Endothelial cell (in vitro differentiated cells): ENCODE results near the gene FN1. TPM values are rescaled to one million over a fixed set of nuclear protein-coding genes. Genes with fewer than 3 reads are reported as not detected.

Source experiments
- DNase-seq: peaks from one replicate; pipeline ENCODE4 v3.0.0; 2021; ENCODE audit warnings: low spot score
- H3K27ac Mint-ChIP-seq: one replicate; pipeline ENCODE4 v1.8.0; 2021; ENCODE audit warnings: mixed read lengths, inconsistent platforms; ENCODE audit not compliant: unreplicated experiment
- H3K27me3 Mint-ChIP-seq: one replicate; pipeline ENCODE4 v1.8.0; 2021; ENCODE audit warnings: mild to moderate bottlenecking, moderate library complexity, mixed read lengths, inconsistent platforms; ENCODE audit not compliant: unreplicated experiment
- H3K36me3 Mint-ChIP-seq: one replicate; pipeline ENCODE4 v1.8.0; 2021; ENCODE audit warnings: mild to moderate bottlenecking, low read depth, mixed read lengths, inconsistent platforms; ENCODE audit not compliant: unreplicated experiment
- H3K4me1 Mint-ChIP-seq: one replicate; pipeline ENCODE4 v1.8.0; 2021; ENCODE audit warnings: mild to moderate bottlenecking, mixed read lengths, inconsistent platforms; ENCODE audit not compliant: unreplicated experiment
- H3K4me3 Mint-ChIP-seq: one replicate; pipeline ENCODE4 v1.8.0; 2021; ENCODE audit warnings: mild to moderate bottlenecking, mixed read lengths, inconsistent platforms; ENCODE audit not compliant: unreplicated experiment
- H3K9me3 Mint-ChIP-seq: one replicate; pipeline ENCODE4 v1.8.0; 2021; ENCODE audit warnings: mixed read lengths, inconsistent platforms; ENCODE audit not compliant: unreplicated experiment
- total RNA-seq: library from RNA; stranded (reverse); fragmentation: NEBNext Ultra II Directional; extraction: Animal tissue kit (Norgen Biotek cat#: 25700); gene quantifications from one replicate; pipeline ENCODE4 v1.2.1, GENCODE V29; 2021; ENCODE audit not compliant: unreplicated experiment
- TF ChIP-seq, protein P1 (sequence below): fragments of 200-600 bp; sonication (generic); IDR thresholded peaks from one replicate; pipeline ENCODE4 v1.5.0; 2021; ENCODE audit warnings: antibody characterized with exemption; ENCODE audit not compliant: unreplicated experiment

Gene FN1
- total RNA-seq, 1 donor from 2014 or later: 1,159 TPM

- no peaks in the 10 kb centered on the region for H3K4me1 Mint-ChIP-seq
- TF ChIP-seq, protein P1, sequence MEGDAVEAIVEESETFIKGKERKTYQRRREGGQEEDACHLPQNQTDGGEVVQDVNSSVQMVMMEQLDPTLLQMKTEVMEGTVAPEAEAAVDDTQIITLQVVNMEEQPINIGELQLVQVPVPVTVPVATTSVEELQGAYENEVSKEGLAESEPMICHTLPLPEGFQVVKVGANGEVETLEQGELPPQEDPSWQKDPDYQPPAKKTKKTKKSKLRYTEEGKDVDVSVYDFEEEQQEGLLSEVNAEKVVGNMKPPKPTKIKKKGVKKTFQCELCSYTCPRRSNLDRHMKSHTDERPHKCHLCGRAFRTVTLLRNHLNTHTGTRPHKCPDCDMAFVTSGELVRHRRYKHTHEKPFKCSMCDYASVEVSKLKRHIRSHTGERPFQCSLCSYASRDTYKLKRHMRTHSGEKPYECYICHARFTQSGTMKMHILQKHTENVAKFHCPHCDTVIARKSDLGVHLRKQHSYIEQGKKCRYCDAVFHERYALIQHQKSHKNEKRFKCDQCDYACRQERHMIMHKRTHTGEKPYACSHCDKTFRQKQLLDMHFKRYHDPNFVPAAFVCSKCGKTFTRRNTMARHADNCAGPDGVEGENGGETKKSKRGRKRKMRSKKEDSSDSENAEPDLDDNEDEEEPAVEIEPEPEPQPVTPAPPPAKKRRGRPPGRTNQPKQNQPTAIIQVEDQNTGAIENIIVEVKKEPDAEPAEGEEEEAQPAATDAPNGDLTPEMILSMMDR: no peak
- no peak overlapping the region for H3K4me3 Mint-ChIP-seq
- H3K27me3 Mint-ChIP-seq: no peaks in the 10 kb centered on the region
- H3K9me3 Mint-ChIP-seq: no peaks in the 10 kb centered on the region
- peaks cover 44% of the 10 kb centered on the region for H3K36me3 Mint-ChIP-seq
- no peak for DNase-seq
- H3K27ac Mint-ChIP-seq: no peak overlapping the region
Observed at GRCh38 chr2:215403441-215404347, 32.2 kb downstream of the FN1 start.

DNA sequence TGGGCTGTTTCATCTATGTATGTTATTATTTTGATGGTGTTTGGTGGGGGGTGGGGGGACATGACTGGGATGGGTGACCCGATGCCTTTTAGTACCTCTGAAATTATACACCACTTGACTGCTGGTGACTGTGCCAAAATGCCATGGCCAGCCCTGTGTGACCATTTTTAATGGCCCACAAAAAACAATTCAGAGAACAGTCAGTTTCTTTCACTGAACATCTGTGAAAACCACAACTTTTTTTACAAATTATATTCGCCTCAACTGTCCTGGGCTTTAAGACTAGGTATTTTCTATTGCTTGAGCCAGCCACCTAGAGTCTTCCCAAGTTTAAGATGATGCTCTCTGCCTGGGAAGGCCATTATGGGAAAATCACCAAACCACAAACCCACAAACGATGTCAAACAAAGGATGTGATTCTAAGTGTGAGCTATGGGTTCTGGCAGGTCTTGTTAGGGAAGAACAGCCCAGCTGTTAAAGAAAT is 33.9 kb downstream of the FN1 start:
- Mint-ChIP-seq H3K36me3 (peaks cover 43% of the 10 kb centered on the region), H3K4me1 (no peaks in the 10 kb centered on the region), H3K27ac (no peak overlapping the region), H3K27me3 (no peaks in the 10 kb centered on the region), H3K9me3 (no peaks in the 10 kb centered on the region), H3K4me3 (no peak overlapping the region)
- DNase-seq: no peak
- TF ChIP-seq, protein P1: no peak

DNA sequence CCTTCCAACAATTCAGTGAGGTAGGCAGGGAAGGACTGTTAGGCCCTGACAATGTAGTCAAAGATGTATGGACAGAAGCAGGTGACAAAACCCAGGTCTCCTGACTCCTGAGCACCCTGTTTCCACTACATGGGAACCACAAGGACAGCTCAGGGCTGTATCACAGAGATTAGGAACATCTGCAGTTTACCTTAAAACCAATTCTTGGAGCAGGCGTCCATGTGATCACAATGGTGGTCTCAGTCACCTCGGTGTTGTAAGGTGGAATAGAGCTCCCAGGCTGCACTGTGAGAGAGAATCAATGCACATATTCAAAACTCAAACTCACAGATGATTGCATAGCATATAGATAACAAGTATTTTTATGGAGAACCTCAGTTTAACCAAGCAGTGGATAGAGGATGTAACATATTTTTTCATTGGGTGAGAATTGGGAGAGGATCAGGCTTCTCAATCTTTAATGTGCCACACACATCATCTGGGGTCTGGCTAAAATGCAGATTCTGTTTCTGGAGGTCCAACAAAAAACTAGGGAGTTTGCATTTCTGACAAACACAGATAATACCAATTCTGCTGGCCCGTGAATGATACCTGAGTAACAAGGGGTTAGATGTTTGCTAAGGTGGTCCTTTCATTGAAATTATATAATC is 36.7 kb downstream of the FN1 start:
- Mint-ChIP-seq H3K4me3 (no peak overlapping the region), H3K36me3 (peaks cover 43% of the 10 kb centered on the region), H3K27me3 (no peaks in the 10 kb centered on the region), H3K4me1 (no peaks in the 10 kb centered on the region), H3K27ac (no peak overlapping the region), H3K9me3 (no peaks in the 10 kb centered on the region)
- no peak for DNase-seq
- TF ChIP-seq, protein P1: no peak

- Mint-ChIP-seq H3K27me3 (no peaks in the 10 kb centered on the region), H3K9me3 (no peaks in the 10 kb centered on the region), H3K27ac (no peak overlapping the region), H3K36me3 (peaks cover 51% of the 10 kb centered on the region), H3K4me1 (no peaks in the 10 kb centered on the region), H3K4me3 (no peak overlapping the region)
- TF ChIP-seq, protein P1: no peak
- no peak for DNase-seq
Observed at GRCh38 chr2:215397632-215398341, 38.1 kb downstream of the FN1 start.
